Vagina (tissue), 2 donors: Measurements from ENCODE around the gene DNER. TPM values are rescaled to one million over a fixed set of nuclear protein-coding genes. Genes with fewer than 3 reads are reported as not detected.
"Not testable (repeated sequence)": the region's sequence is repeated elsewhere in the genome, so short reads cannot be mapped to it uniquely, and the experiment has no call there.

ENCODE experiments used
- DNase-seq, 2 donors: peaks; one replicate each; pipeline ENCODE4 v3.0.0-alpha.2; 2017; ENCODE audit errors: extremely low spot score in 2 of 2
- H3K27ac ChIP-seq: fragments of 200-600 bp; sonication (generic); one replicate; pipeline ENCODE4 v1.5.1; 2019
- H3K27me3 ChIP-seq: fragments of 200-600 bp; sonication (generic); one replicate; pipeline ENCODE4 v1.5.1; 2019
- H3K36me3 ChIP-seq, 2 donors: fragments of 200-600 bp; sonication (generic); one replicate each; pipeline ENCODE4 v1.5.1; 2017 to 2019
- H3K4me1 ChIP-seq: fragments of 200-600 bp; sonication (generic); one replicate; pipeline ENCODE4 v1.5.1; 2019
- H3K4me3 ChIP-seq, 2 donors: fragments of 200-600 bp; sonication (generic); 1 replicate in 1 of 2; 2 replicates in 1 of 2; pipeline ENCODE4 v1.5.1; 2016 to 2019
- H3K9me3 ChIP-seq: fragments of 200-600 bp; sonication (generic); one replicate; pipeline ENCODE4 v1.5.1; 2019
- CTCF ChIP-seq, 3 experiments: fragments of 450-650 bp in 2 of 3; fragments of 200-600 bp in 1 of 3; sonication (generic) in 1 of 3; IDR thresholded peaks; one replicate each; pipeline ENCODE4 v1.5.1; 2017 to 2019; ENCODE audit warnings: antibody characterized with exemption in 3 of 3, mild to moderate bottlenecking in 2 of 3, moderate library complexity in 2 of 3
- POLR2A ChIP-seq, 2 donors: fragments of 450-650 bp; IDR thresholded peaks; one replicate each; pipeline ENCODE4 v1.6.1; 2017; ENCODE audit warnings: antibody characterized with exemption in 2 of 2, mild to moderate bottlenecking in 2 of 2, moderate library complexity in 2 of 2
- POLR2AphosphoS5 ChIP-seq, 2 donors: sonication (generic); formaldehyde crosslinking; IDR thresholded peaks; one replicate each; pipeline ENCODE4 v1.9.0; 2017; ENCODE audit warnings: antibody characterized with exemption in 2 of 2, mild to moderate bottlenecking in 2 of 2, low read depth in 1 of 2; ENCODE audit not compliant: insufficient read depth in 1 of 2
- intact Hi-C: fragments of 100-400 bp; cut with DNase I; formaldehyde crosslinking; loops from one replicate; pipeline ENCODE4 v1.15.1; 2023
- total RNA-seq: library from RNA; depleted of rRNA; stranded (reverse); fragments of >200 nt; gene quantifications from one replicate; pipeline ENCODE4 v1.2.3, GENCODE V29; 2016

Gene DNER
- total RNA-seq, 1 donor from 2014 or later: 11.3 TPM

GRCh38 chr2:229725716-229726574 lies 11.6 kb upstream of the DNER start:
- no peaks in the 10 kb centered on the region for H3K4me1 ChIP-seq
- H3K27me3 ChIP-seq: no peaks in the 10 kb centered on the region
- intact Hi-C loops: no loop called here
- no peak for DNase-seq
- TF ChIP-seq CTCF (IDR thresholded peaks at IDR 0.05) (no peak), POLR2A (IDR thresholded peaks at IDR 0.05) (no peak), POLR2AphosphoS5 (IDR thresholded peaks at IDR 0.05; ENCODE audit: insufficient read depth in 1 of 2, low read depth in 1 of 2) (no peak)
- no peak overlapping the region for H3K4me3 ChIP-seq
- no peak overlapping the region for H3K27ac ChIP-seq
- no peaks in the 10 kb centered on the region for H3K36me3 ChIP-seq
- no peaks in the 10 kb centered on the region for H3K9me3 ChIP-seq

- H3K4me1 ChIP-seq, intact Hi-C loops, DNase-seq, H3K4me3 ChIP-seq, H3K27me3 ChIP-seq, H3K9me3 ChIP-seq, H3K27ac ChIP-seq, H3K36me3 ChIP-seq: not testable (repeated sequence)
Measured at GRCh38 chr2:229723192-229723591, 8.8 kb upstream of the DNER start.

- no peaks in the 10 kb centered on the region for H3K36me3 ChIP-seq
- H3K4me3 ChIP-seq: no peak overlapping the region
- intact Hi-C loops: no loop called here
- no peaks in the 10 kb centered on the region for H3K9me3 ChIP-seq
- H3K27ac ChIP-seq: no peak overlapping the region
- TF ChIP-seq POLR2A (IDR thresholded peaks at IDR 0.05): no peak
- H3K27me3 ChIP-seq: no peaks in the 10 kb centered on the region
- H3K4me1 ChIP-seq: peaks cover 4% of the 10 kb centered on the region
- DNase-seq: no peak
Measured at GRCh38 chr2:229719926-229720647, 5.7 kb upstream of the DNER start.

GRCh38 chr2:229718057-229718456 lies 3.7 kb upstream of the DNER start:
- no peak for DNase-seq
- Histone ChIP-seq H3K4me3 (no peak overlapping the region), H3K36me3 (no peaks in the 10 kb centered on the region), H3K27me3 (peaks cover 4% of the 10 kb centered on the region), H3K27ac (no peak overlapping the region), H3K9me3 (no peaks in the 10 kb centered on the region), H3K4me1 (peaks cover 20% of the 10 kb centered on the region)
- intact Hi-C loops: no loop called here
- no peak for TF ChIP-seq POLR2A (IDR thresholded peaks at IDR 0.05)
- no peak for TF ChIP-seq CTCF (IDR thresholded peaks at IDR 0.05)
- TF ChIP-seq POLR2AphosphoS5 (IDR thresholded peaks at IDR 0.05; ENCODE audit: insufficient read depth in 1 of 2, low read depth in 1 of 2): no peak

- no peak for DNase-seq
- H3K27me3 ChIP-seq: peaks cover 4% of the 10 kb centered on the region
Measured at GRCh38 chr2:229715895-229716507, 1.6 kb upstream of the DNER start.

More at GRCh38 chr2:229715895-229716507, 1.6 kb upstream of the DNER start:
- no peaks in the 10 kb centered on the region for H3K36me3 ChIP-seq
- TF ChIP-seq POLR2A (IDR thresholded peaks at IDR 0.05) (no peak), CTCF (IDR thresholded peaks at IDR 0.05) (no peak), POLR2AphosphoS5 (IDR thresholded peaks at IDR 0.05; ENCODE audit: insufficient read depth in 1 of 2, low read depth in 1 of 2) (no peak)
- intact Hi-C loops: no loop called here
- H3K9me3 ChIP-seq: no peaks in the 10 kb centered on the region
- H3K4me1 ChIP-seq: peaks cover 20% of the 10 kb centered on the region
- H3K27ac ChIP-seq: no peak overlapping the region
- H3K4me3 ChIP-seq: no peak overlapping the region
